ENCODE results near the gene SLC35C1.

Gene SLC35C1

DNA sequence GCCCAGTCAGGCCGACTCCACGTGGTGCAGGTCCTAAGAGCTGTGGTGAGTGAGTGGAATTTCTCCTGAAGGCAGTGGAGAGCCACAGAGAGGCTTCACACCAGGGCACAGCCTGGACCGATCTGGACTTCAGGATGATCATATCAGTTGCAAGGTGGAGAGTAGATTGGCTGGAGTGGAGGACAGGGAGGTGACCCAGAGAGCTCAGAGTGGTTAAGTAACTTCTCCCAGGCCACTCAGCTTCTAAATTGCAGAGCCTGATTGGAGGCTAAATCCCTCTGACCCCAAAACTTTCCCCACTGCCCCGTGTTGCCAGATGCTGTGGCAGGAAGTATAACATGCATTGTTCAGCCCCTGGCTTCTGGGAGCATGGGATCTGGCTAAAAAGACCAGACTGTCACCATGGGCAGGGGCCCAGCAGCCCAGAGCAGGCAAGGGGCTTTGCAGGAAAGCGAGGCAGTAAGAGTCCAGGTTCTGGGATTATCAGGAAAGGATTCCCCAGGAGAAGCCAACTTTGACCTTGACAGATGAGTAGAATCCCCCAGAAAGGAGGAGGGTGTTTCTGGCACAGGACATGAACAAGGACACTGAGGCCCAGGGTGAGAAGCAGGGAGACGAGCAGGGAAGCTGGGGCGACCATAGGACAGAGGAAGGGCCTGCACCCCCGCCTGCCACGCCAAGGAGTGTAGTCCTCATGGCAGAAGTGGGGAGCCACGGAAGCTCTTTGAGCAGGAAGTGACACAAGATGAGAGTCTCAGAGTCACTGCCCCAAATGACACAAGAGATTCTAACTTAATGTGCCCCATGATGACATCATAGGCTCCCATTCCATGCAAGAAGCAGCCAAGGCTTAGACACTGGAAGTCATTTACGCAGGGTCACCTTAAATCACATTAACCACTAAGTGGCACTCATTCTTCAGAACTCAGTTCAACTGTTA is 4.8 kb downstream of the SLC35C1 start:
- H3K9me2 ChIP-seq (replicated peaks; ENCODE audit: control insufficient read depth, low read length) = no peaks in the 10 kb centered on the region
- H3K4me3 ChIP-seq (ENCODE audit: low read length) = no peak overlapping the region
- H3K79me2 ChIP-seq (ENCODE audit: control insufficient read depth, low read length) = peaks cover 26% of the 10 kb centered on the region
- peaks cover 24% of the 10 kb centered on the region for H3K4me1 ChIP-seq (ENCODE audit: control insufficient read depth, low read length)
- peaks cover 5% of the 10 kb centered on the region; the same call in 1 of the 2 replicates for H4K20me1 ChIP-seq (ENCODE audit: control insufficient read depth, insufficient read depth, low read depth, low read length)
- no peak overlapping the region for H3K27ac ChIP-seq (ENCODE audit: low read depth, low read length)
- TF ChIP-seq CTCF (IDR thresholded peaks at IDR 0.05; ENCODE audit: low read depth, low read length, poor library complexity, severe bottlenecking) (no peak), EZH2phosphoT487 (IDR thresholded peaks at IDR 0.05; ENCODE audit: borderline replicate concordance, low read length) (no peak)
- no peak overlapping the region for H3K4me2 ChIP-seq (ENCODE audit: low read length)
- H3K36me3 ChIP-seq (ENCODE audit: control insufficient read depth, low read length) = peaks cover 4% of the 10 kb centered on the region
- no peaks in the 10 kb centered on the region for H3K9me3 ChIP-seq (ENCODE audit: control insufficient read depth, insufficient read depth, low read length)
- no peaks in the 10 kb centered on the region for H3K27me3 ChIP-seq (ENCODE audit: control insufficient read depth, low read length)
- no peaks in the 10 kb centered on the region for H3F3A ChIP-seq (ENCODE audit: control insufficient read depth, insufficient read depth)

GRCh38 chr11:45810431-45811108 is 5.6 kb downstream of the SLC35C1 start:
- Histone ChIP-seq H3K9me2 (replicated peaks; ENCODE audit: control insufficient read depth, low read length) (no peaks in the 10 kb centered on the region), H4K20me1 (ENCODE audit: control insufficient read depth, insufficient read depth, low read depth, low read length) (peaks cover 5% of the 10 kb centered on the region; the same call in 1 of the 2 replicates), H3K4me3 (ENCODE audit: low read length) (no peak overlapping the region), H3K4me1 (ENCODE audit: control insufficient read depth, low read length) (peaks cover 23% of the 10 kb centered on the region), H3K36me3 (ENCODE audit: control insufficient read depth, low read length) (peaks cover 4% of the 10 kb centered on the region), H3K27me3 (ENCODE audit: control insufficient read depth, low read length) (no peaks in the 10 kb centered on the region), H3K9me3 (ENCODE audit: control insufficient read depth, insufficient read depth, low read length) (no peaks in the 10 kb centered on the region), H3K27ac (ENCODE audit: low read depth, low read length) (no peak overlapping the region), H3K79me2 (ENCODE audit: control insufficient read depth, low read length) (peaks cover 22% of the 10 kb centered on the region), H3F3A (ENCODE audit: control insufficient read depth, insufficient read depth) (no peaks in the 10 kb centered on the region), H3K4me2 (ENCODE audit: low read length) (no peak overlapping the region)
- TF ChIP-seq EZH2phosphoT487 (IDR thresholded peaks at IDR 0.05; ENCODE audit: borderline replicate concordance, low read length) (no peak), CTCF (IDR thresholded peaks at IDR 0.05; ENCODE audit: low read depth, low read length, poor library complexity, severe bottlenecking) (no peak)

GRCh38 chr11:45811109-45811435 is 6.1 kb downstream of the SLC35C1 start:
- H3F3A ChIP-seq (ENCODE audit: control insufficient read depth, insufficient read depth) = 0 out of 2 replicates have a peak, but pooled peaks cover 4% of the 10 kb centered on the region
- TF ChIP-seq EZH2phosphoT487 (IDR thresholded peaks at IDR 0.05; ENCODE audit: borderline replicate concordance, low read length) (no peak), CTCF (IDR thresholded peaks at IDR 0.05; ENCODE audit: low read depth, low read length, poor library complexity, severe bottlenecking) (no peak)
- peaks cover 4% of the 10 kb centered on the region for H3K36me3 ChIP-seq (ENCODE audit: control insufficient read depth, low read length)
- H3K4me3 ChIP-seq (ENCODE audit: low read length) = no peak overlapping the region
- no peak overlapping the region for H3K27ac ChIP-seq (ENCODE audit: low read depth, low read length)
- peaks cover 5% of the 10 kb centered on the region; the same call in 1 of the 2 replicates for H4K20me1 ChIP-seq (ENCODE audit: control insufficient read depth, insufficient read depth, low read depth, low read length)
- H3K79me2 ChIP-seq (ENCODE audit: control insufficient read depth, low read length) = peaks cover 17% of the 10 kb centered on the region
- no peaks in the 10 kb centered on the region for H3K27me3 ChIP-seq (ENCODE audit: control insufficient read depth, low read length)
- H3K9me2 ChIP-seq (replicated peaks; ENCODE audit: control insufficient read depth, low read length) = no peaks in the 10 kb centered on the region
- H3K9me3 ChIP-seq (ENCODE audit: control insufficient read depth, insufficient read depth, low read length) = no peaks in the 10 kb centered on the region
- no peak overlapping the region for H3K4me2 ChIP-seq (ENCODE audit: low read length)
- H3K4me1 ChIP-seq (ENCODE audit: control insufficient read depth, low read length) = peaks cover 18% of the 10 kb centered on the region

Data from DOHH2 (cell line).